ENCODE results near the gene SECISBP2L.

SECISBP2L gene

GRCh38 chr15:48996276-48996675, 50.0 kb downstream of the SECISBP2L start:
- no peak for TF ChIP-seq CTCF (IDR thresholded peaks at IDR 0.05; ENCODE audit: borderline replicate concordance, extremely low read depth, low read length, poor library complexity, severe bottlenecking)

GRCh38 chr15:48993380-48993779, 52.9 kb downstream of the SECISBP2L start:
- Histone ChIP-seq H3K4me2 (ENCODE audit: insufficient read depth, low read length) (no peak overlapping the region), H3K36me3 (ENCODE audit: insufficient read depth, low read length) (peaks cover 15% of the 10 kb centered on the region)

More at GRCh38 chr15:48996276-48996675, 50.0 kb downstream of the SECISBP2L start:
- Histone ChIP-seq H3K27ac (ENCODE audit: low read length) (no peak overlapping the region), H3K4me2 (ENCODE audit: insufficient read depth, low read length) (no peak overlapping the region), H4K20me1 (ENCODE audit: insufficient read depth, low read length) (no peaks in the 10 kb centered on the region), H3K9me3 (ENCODE audit: insufficient read depth, low read length, severe bottlenecking) (no peaks in the 10 kb centered on the region), H3K36me3 (ENCODE audit: insufficient read depth, low read length) (peaks cover 19% of the 10 kb centered on the region), H3K4me1 (ENCODE audit: insufficient read depth, low read length) (no peaks in the 10 kb centered on the region), H3K79me2 (ENCODE audit: insufficient read depth, low read length) (no peaks in the 10 kb centered on the region), H3K27me3 (ENCODE audit: insufficient read depth, low read length, poor library complexity) (no peaks in the 10 kb centered on the region), H3K4me3 (ENCODE audit: low read depth in 1 of 2, low read length in 2 of 2) (no peak overlapping the region), H2AFZ (ENCODE audit: low read depth, low read length) (no peak overlapping the region), H3K9ac (ENCODE audit: low read depth, low read length) (no peak overlapping the region)
- no peak for DNase-seq
- no peak for ATAC-seq (ENCODE audit: insufficient read depth, low read depth)

GRCh38 chr15:48992545-48992944, 53.7 kb downstream of the SECISBP2L start:
- Histone ChIP-seq H4K20me1 (ENCODE audit: insufficient read depth, low read length) (no peaks in the 10 kb centered on the region), H3K4me1 (ENCODE audit: insufficient read depth, low read length) (no peaks in the 10 kb centered on the region), H3K4me3 (ENCODE audit: low read depth in 1 of 2, low read length in 2 of 2) (no peak overlapping the region), H3K27me3 (ENCODE audit: insufficient read depth, low read length, poor library complexity) (no peaks in the 10 kb centered on the region), H3K9ac (ENCODE audit: low read depth, low read length) (no peak overlapping the region), H2AFZ (ENCODE audit: low read depth, low read length) (no peak overlapping the region), H3K9me3 (ENCODE audit: insufficient read depth, low read length, severe bottlenecking) (no peaks in the 10 kb centered on the region), H3K27ac (ENCODE audit: low read length) (no peak overlapping the region), H3K36me3 (ENCODE audit: insufficient read depth, low read length) (peaks cover 15% of the 10 kb centered on the region), H3K4me2 (ENCODE audit: insufficient read depth, low read length) (no peak overlapping the region), H3K79me2 (ENCODE audit: insufficient read depth, low read length) (no peaks in the 10 kb centered on the region)
- no peak for DNase-seq
- TF ChIP-seq CTCF (IDR thresholded peaks at IDR 0.05; ENCODE audit: borderline replicate concordance, extremely low read depth, low read length, poor library complexity, severe bottlenecking) (no peak), EZH2 (IDR thresholded peaks at IDR 0.05; ENCODE audit: borderline replicate concordance, low read depth, low read length, severe bottlenecking) (no peak)
- ATAC-seq (ENCODE audit: insufficient read depth, low read depth), result no peak

More at GRCh38 chr15:48993380-48993779, 52.9 kb downstream of the SECISBP2L start:
- DNase-seq (no peak), ATAC-seq (ENCODE audit: insufficient read depth, low read depth) (no peak)
- Histone ChIP-seq H3K4me3 (ENCODE audit: low read depth in 1 of 2, low read length in 2 of 2) (no peak overlapping the region), H3K79me2 (ENCODE audit: insufficient read depth, low read length) (no peaks in the 10 kb centered on the region), H4K20me1 (ENCODE audit: insufficient read depth, low read length) (no peaks in the 10 kb centered on the region), H3K27me3 (ENCODE audit: insufficient read depth, low read length, poor library complexity) (no peaks in the 10 kb centered on the region), H2AFZ (ENCODE audit: low read depth, low read length) (no peak overlapping the region), H3K27ac (ENCODE audit: low read length) (no peak overlapping the region), H3K4me1 (ENCODE audit: insufficient read depth, low read length) (no peaks in the 10 kb centered on the region), H3K9ac (ENCODE audit: low read depth, low read length) (no peak overlapping the region), H3K9me3 (ENCODE audit: insufficient read depth, low read length, severe bottlenecking) (no peaks in the 10 kb centered on the region)
- TF ChIP-seq EZH2 (IDR thresholded peaks at IDR 0.05; ENCODE audit: borderline replicate concordance, low read depth, low read length, severe bottlenecking) (no peak), CTCF (IDR thresholded peaks at IDR 0.05; ENCODE audit: borderline replicate concordance, extremely low read depth, low read length, poor library complexity, severe bottlenecking) (no peak)

GRCh38 chr15:48992096-48992495, 54.1 kb downstream of the SECISBP2L start:
- DNase-seq (no peak), ATAC-seq (ENCODE audit: insufficient read depth, low read depth) (no peak)
- no peak overlapping the region for H3K9ac ChIP-seq (ENCODE audit: low read depth, low read length)
- H3K79me2 ChIP-seq (ENCODE audit: insufficient read depth, low read length), result no peaks in the 10 kb centered on the region
- H3K36me3 ChIP-seq (ENCODE audit: insufficient read depth, low read length), result peaks cover 15% of the 10 kb centered on the region; the same call in 1 of the 2 replicates
- no peak overlapping the region for H2AFZ ChIP-seq (ENCODE audit: low read depth, low read length)
- H3K27me3 ChIP-seq (ENCODE audit: insufficient read depth, low read length, poor library complexity), result no peaks in the 10 kb centered on the region
- no peaks in the 10 kb centered on the region for H3K9me3 ChIP-seq (ENCODE audit: insufficient read depth, low read length, severe bottlenecking)
- H3K4me1 ChIP-seq (ENCODE audit: insufficient read depth, low read length), result no peaks in the 10 kb centered on the region
- no peaks in the 10 kb centered on the region for H4K20me1 ChIP-seq (ENCODE audit: insufficient read depth, low read length)
- H3K27ac ChIP-seq (ENCODE audit: low read length), result no peak overlapping the region
- no peak overlapping the region for H3K4me2 ChIP-seq (ENCODE audit: insufficient read depth, low read length)
- no peak overlapping the region for H3K4me3 ChIP-seq (ENCODE audit: low read depth in 1 of 2, low read length in 2 of 2)
- TF ChIP-seq EZH2 (IDR thresholded peaks at IDR 0.05; ENCODE audit: borderline replicate concordance, low read depth, low read length, severe bottlenecking), result no peak
- no peak for TF ChIP-seq CTCF (IDR thresholded peaks at IDR 0.05; ENCODE audit: borderline replicate concordance, extremely low read depth, low read length, poor library complexity, severe bottlenecking)
